K562 (cell line): ENCODE data around the gene SELENOM.

Source experiments
- EGR1 ChIP-seq: fragments of 450-650 bp; conservative IDR thresholded peaks from 2 replicates; pipeline ENCODE4 v1.6.1; 2017; ENCODE audit warnings: mild to moderate bottlenecking
- FOXA1 ChIP-seq: fragments of 450-650 bp; IDR thresholded peaks from 2 replicates; pipeline ENCODE4 v1.6.1; 2016; ENCODE audit warnings: mild to moderate bottlenecking, borderline replicate concordance
- KAT7 ChIP-seq: sonication (generic); formaldehyde crosslinking; IDR thresholded peaks from 2 replicates; pipeline ENCODE4 v1.8.0; 2022; ENCODE audit warnings: missing genetic modification reagents, mild to moderate bottlenecking, borderline replicate concordance
- NFYB ChIP-seq: IDR thresholded peaks from 2 replicates; pipeline ENCODE4 v1.6.1; 2011; ENCODE audit warnings: mild to moderate bottlenecking, moderate library complexity; ENCODE audit not compliant: insufficient read length; ENCODE audit errors: extremely low read depth
- NR1H2 ChIP-seq: sonication (generic); formaldehyde crosslinking; IDR thresholded peaks from 2 replicates; pipeline ENCODE4 v1.4.0; 2020; ENCODE audit warnings: mild to moderate bottlenecking, missing genetic modification reagents
- PML ChIP-seq: IDR thresholded peaks from 2 replicates; pipeline ENCODE4 v1.6.1; 2012; ENCODE audit warnings: low read length, inconsistent platforms
- POLR2AphosphoS5 ChIP-seq: IDR thresholded peaks from 2 replicates; pipeline ENCODE4 v1.6.1; 2011; ENCODE audit warnings: mild to moderate bottlenecking, low read depth, low read length, moderate library complexity; ENCODE audit not compliant: control insufficient read depth, insufficient read depth
- SMAD1 ChIP-seq: fragments of 150-350 bp; IDR thresholded peaks from 2 replicates; pipeline ENCODE4 v1.6.1; 2014; ENCODE audit warnings: low read length, low read depth; ENCODE audit not compliant: partially characterized antibody
- TRIM24 ChIP-seq, 2 experiments: fragments of 450-650 bp; IDR thresholded peaks; 2 replicates each; pipeline ENCODE4 v1.6.1; 2016
- ZNF24 ChIP-seq: fragments of 450-650 bp; IDR thresholded peaks from 2 replicates; pipeline ENCODE4 v1.6.1; 2016
- ZNF274 ChIP-seq: IDR thresholded peaks from 2 replicates; pipeline ENCODE4 v1.6.1; 2011; ENCODE audit warnings: low read depth, mild to moderate bottlenecking, low read length, moderate library complexity, borderline replicate concordance
- TF ChIP-seq, protein P1 (sequence below): fragments of 450-650 bp; IDR thresholded peaks from 2 replicates; pipeline ENCODE4 v1.7.1; 2018; ENCODE audit warnings: mild to moderate bottlenecking, low read depth; ENCODE audit not compliant: partially characterized antibody
- TF ChIP-seq, protein P2 (sequence below), 2 experiments: fragments of 450-650 bp; formaldehyde crosslinking in 1 of 2; IDR thresholded peaks; 2 replicates each; pipeline versions ENCODE4 v1.4.0 to v1.6.1; 2014 to 2020; ENCODE audit warnings: mild to moderate bottlenecking in 2 of 2, borderline replicate concordance in 1 of 2, low read depth in 1 of 2
- TF ChIP-seq, protein P3 (sequence below), 3 experiments: IDR thresholded peaks in 2 of 3; conservative IDR thresholded peaks in 1 of 3; 2 replicates each; pipeline ENCODE4 v1.5.1; 2011 to 2012; ENCODE audit warnings: low read length in 3 of 3, mild to moderate bottlenecking in 3 of 3, control low read depth in 2 of 3, improper control_type of control experiment in 1 of 3, inconsistent platforms in 1 of 3, low read depth in 1 of 3, mixed read lengths in 1 of 3, moderate library complexity in 1 of 3; ENCODE audit not compliant: insufficient read depth in 2 of 3

DNA sequence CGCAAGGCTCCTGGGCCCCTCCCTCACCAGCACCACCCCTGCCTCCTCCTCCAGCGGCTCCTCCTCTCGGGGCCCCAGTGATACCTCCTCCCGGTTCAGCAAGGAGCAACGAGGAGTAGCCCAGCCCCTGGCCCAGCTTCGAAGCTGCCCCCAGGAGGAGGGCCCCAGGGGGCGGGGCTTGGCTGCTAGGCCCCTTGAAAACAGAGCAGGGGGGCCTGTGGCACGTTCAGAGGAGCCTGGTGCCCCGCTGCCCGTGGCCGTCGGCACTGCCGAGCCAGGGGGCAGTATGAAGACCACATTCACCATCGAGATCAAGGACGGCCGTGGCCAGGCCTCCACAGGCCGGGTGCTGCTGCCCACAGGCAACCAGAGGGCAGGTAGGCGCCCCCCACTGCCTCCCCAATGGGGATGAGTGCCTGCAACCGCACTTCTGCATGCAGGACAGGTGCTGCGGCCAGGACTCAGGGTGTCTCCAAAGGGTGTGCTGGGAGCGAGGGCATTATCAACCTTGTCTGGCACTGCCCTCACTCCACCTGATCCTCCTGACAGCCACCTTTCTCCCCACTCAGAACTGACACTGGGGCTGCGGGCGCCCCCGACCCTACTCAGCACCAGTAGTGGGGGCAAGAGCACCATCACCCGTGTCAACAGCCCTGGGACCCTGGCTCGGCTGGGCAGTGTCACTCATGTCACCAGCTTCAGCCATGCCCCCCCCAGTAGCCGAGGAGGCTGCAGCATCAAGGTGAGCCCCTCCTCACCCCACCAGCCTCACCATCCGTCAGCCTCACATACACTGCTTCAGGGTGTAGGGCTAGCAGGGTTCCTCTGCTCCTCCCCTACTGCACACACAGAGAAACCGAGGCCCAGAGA is 16.0 kb downstream of the SELENOM start:
- TF ChIP-seq NR1H2 (CRISPR knock-in tag) = no peak
- TF ChIP-seq ZNF274 = no peak
- no peak for TF ChIP-seq TRIM24 (IDR thresholded peaks at IDR 0.05)
- no peak for TF ChIP-seq POLR2AphosphoS5
- TF ChIP-seq, protein P1, sequence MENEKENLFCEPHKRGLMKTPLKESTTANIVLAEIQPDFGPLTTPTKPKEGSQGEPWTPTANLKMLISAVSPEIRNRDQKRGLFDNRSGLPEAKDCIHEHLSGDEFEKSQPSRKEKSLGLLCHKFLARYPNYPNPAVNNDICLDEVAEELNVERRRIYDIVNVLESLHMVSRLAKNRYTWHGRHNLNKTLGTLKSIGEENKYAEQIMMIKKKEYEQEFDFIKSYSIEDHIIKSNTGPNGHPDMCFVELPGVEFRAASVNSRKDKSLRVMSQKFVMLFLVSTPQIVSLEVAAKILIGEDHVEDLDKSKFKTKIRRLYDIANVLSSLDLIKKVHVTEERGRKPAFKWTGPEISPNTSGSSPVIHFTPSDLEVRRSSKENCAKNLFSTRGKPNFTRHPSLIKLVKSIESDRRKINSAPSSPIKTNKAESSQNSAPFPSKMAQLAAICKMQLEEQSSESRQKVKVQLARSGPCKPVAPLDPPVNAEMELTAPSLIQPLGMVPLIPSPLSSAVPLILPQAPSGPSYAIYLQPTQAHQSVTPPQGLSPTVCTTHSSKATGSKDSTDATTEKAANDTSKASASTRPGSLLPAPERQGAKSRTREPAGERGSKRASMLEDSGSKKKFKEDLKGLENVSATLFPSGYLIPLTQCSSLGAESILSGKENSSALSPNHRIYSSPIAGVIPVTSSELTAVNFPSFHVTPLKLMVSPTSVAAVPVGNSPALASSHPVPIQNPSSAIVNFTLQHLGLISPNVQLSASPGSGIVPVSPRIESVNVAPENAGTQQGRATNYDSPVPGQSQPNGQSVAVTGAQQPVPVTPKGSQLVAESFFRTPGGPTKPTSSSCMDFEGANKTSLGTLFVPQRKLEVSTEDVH = no peak
- TF ChIP-seq SMAD1 = no peak
- TF ChIP-seq, protein P2, sequence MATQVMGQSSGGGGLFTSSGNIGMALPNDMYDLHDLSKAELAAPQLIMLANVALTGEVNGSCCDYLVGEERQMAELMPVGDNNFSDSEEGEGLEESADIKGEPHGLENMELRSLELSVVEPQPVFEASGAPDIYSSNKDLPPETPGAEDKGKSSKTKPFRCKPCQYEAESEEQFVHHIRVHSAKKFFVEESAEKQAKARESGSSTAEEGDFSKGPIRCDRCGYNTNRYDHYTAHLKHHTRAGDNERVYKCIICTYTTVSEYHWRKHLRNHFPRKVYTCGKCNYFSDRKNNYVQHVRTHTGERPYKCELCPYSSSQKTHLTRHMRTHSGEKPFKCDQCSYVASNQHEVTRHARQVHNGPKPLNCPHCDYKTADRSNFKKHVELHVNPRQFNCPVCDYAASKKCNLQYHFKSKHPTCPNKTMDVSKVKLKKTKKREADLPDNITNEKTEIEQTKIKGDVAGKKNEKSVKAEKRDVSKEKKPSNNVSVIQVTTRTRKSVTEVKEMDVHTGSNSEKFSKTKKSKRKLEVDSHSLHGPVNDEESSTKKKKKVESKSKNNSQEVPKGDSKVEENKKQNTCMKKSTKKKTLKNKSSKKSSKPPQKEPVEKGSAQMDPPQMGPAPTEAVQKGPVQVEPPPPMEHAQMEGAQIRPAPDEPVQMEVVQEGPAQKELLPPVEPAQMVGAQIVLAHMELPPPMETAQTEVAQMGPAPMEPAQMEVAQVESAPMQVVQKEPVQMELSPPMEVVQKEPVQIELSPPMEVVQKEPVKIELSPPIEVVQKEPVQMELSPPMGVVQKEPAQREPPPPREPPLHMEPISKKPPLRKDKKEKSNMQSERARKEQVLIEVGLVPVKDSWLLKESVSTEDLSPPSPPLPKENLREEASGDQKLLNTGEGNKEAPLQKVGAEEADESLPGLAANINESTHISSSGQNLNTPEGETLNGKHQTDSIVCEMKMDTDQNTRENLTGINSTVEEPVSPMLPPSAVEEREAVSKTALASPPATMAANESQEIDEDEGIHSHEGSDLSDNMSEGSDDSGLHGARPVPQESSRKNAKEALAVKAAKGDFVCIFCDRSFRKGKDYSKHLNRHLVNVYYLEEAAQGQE (IDR thresholded peaks at IDR 0.05; ENCODE audit: borderline replicate concordance) = no peak
- TF ChIP-seq, protein P2 (CRISPR knock-in tag; IDR thresholded peaks at IDR 0.05; ENCODE audit: low read depth) = no peak
- TF ChIP-seq KAT7 (CRISPR knock-in tag) = no peak
- TF ChIP-seq, protein P3, sequence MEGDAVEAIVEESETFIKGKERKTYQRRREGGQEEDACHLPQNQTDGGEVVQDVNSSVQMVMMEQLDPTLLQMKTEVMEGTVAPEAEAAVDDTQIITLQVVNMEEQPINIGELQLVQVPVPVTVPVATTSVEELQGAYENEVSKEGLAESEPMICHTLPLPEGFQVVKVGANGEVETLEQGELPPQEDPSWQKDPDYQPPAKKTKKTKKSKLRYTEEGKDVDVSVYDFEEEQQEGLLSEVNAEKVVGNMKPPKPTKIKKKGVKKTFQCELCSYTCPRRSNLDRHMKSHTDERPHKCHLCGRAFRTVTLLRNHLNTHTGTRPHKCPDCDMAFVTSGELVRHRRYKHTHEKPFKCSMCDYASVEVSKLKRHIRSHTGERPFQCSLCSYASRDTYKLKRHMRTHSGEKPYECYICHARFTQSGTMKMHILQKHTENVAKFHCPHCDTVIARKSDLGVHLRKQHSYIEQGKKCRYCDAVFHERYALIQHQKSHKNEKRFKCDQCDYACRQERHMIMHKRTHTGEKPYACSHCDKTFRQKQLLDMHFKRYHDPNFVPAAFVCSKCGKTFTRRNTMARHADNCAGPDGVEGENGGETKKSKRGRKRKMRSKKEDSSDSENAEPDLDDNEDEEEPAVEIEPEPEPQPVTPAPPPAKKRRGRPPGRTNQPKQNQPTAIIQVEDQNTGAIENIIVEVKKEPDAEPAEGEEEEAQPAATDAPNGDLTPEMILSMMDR (IDR thresholded peaks at IDR 0.05 in 2 of 3, conservative IDR thresholded peaks at IDR 0.05 in 1 of 3; ENCODE audit: insufficient read depth in 2 of 3, low read depth in 1 of 3, low read length in 3 of 3) = no peak
- TF ChIP-seq PML = no peak
- TF ChIP-seq EGR1 = no peak
- TF ChIP-seq FOXA1 = no peak
- TF ChIP-seq NFYB = no peak
- no peak for TF ChIP-seq ZNF24
